Measurements from ENCODE around the gene GPI. TPM values are rescaled to one million over a fixed set of nuclear protein-coding genes. Genes with fewer than 3 reads are reported as not detected.

GPI gene
- total RNA-seq, 4 donors from 2014 or later: 41.5 to 120 (median 95.2) TPM

DNA sequence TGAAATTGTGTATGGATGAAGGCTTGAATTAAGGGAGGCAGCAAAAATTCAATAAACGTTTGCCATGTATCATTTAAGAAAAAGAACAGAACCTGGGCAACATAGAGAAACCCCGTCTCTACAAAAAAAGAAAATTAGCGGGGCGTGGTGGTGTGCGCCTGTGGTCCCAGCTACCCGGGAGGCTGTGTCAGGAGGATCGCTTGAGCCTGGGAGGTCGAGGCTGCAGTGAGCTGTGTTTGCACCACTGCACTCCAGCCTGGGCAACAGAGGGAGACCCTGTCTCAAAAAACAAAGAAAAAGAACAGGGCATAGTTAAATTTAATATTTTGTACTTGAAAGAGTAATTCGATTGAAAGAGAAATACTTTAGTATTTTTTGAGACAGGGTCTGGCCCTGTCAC, 64.6 kb downstream of the GPI start:
- TF ChIP-seq POLR2A (IDR thresholded peaks at IDR 0.05): no peak
- TF ChIP-seq, protein P1, sequence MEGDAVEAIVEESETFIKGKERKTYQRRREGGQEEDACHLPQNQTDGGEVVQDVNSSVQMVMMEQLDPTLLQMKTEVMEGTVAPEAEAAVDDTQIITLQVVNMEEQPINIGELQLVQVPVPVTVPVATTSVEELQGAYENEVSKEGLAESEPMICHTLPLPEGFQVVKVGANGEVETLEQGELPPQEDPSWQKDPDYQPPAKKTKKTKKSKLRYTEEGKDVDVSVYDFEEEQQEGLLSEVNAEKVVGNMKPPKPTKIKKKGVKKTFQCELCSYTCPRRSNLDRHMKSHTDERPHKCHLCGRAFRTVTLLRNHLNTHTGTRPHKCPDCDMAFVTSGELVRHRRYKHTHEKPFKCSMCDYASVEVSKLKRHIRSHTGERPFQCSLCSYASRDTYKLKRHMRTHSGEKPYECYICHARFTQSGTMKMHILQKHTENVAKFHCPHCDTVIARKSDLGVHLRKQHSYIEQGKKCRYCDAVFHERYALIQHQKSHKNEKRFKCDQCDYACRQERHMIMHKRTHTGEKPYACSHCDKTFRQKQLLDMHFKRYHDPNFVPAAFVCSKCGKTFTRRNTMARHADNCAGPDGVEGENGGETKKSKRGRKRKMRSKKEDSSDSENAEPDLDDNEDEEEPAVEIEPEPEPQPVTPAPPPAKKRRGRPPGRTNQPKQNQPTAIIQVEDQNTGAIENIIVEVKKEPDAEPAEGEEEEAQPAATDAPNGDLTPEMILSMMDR (IDR thresholded peaks at IDR 0.05): no peak
- intact Hi-C loops (cut with DNase I; ENCODE audit: low total_unique reads): no loop called here
- no peaks in the 10 kb centered on the region for H3K9me3 ChIP-seq
- no peaks in the 10 kb centered on the region for H3K36me3 ChIP-seq
- DNase-seq: no peak
- H3K27me3 ChIP-seq: no peaks in the 10 kb centered on the region
- peaks cover 2 to 3% of the 10 kb centered on the region in 2 donors for H3K4me1 ChIP-seq
- peak overlapping the region; percentile 33 to 85 for H3K27ac ChIP-seq
- peak overlapping the region; percentile 52 to 88 for H3K4me3 ChIP-seq

DNA sequence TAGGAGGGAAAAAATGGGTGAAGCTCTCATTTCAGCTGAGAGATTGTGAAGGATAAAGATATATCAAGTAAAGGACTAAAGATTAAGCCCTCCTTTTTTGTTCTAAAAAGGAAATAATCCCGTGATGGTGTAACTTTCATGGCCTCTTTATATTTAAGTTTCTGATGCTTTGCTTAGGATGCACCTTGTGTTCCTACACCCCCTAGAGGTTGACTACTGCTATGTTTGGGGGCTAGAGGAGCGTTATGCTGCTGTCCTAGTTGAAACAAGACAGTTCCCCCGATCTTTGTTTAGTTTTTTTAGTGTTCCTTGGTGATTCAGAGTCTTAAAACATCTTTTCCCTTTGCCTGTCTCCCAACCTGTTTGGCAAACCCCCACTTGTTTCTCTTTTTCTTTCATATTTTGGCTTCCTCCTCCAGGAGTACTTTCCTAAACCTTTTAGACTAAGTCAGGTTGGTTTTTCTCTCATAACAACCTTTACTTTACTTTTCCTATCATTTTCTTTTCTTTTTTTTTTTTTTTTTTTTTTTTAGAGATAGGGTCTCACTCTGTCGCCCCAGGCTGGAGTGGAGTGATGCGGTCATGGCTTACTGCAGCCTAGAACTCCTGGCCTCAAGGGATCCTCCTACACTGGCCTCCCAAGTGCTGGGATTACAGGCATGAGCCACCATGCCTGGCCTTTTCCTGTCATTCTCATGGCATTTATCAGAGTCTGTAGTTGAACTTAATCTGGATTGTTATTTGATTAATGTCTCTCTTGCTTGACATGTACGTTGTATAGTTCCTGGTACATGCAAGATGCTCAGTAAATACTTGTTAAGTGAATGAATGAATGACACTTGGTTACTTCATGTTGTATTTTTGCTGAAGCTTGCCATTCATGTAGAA, 66.0 kb downstream of the GPI start:
- no peaks in the 10 kb centered on the region for H3K9me3 ChIP-seq
- TF ChIP-seq, protein P1 (IDR thresholded peaks at IDR 0.05): peak; percentile 34 to 54 (median 42)
- TF ChIP-seq POLR2A (IDR thresholded peaks at IDR 0.05): no peak
- peaks cover 2 to 3% of the 10 kb centered on the region in 2 donors for H3K4me1 ChIP-seq
- H3K36me3 ChIP-seq: no peaks in the 10 kb centered on the region
- H3K4me3 ChIP-seq: no peak overlapping the region
- H3K27ac ChIP-seq: peak overlapping the region; percentile 33 to 85
- intact Hi-C loops (cut with DNase I; ENCODE audit: low total_unique reads): loop anchor here (10.0 kb wide), 1 partner anchor 54 kb away; the partner anchor contains the start of gene WTIP
- no peaks in the 10 kb centered on the region for H3K27me3 ChIP-seq
- DNase-seq: no peak

DNA sequence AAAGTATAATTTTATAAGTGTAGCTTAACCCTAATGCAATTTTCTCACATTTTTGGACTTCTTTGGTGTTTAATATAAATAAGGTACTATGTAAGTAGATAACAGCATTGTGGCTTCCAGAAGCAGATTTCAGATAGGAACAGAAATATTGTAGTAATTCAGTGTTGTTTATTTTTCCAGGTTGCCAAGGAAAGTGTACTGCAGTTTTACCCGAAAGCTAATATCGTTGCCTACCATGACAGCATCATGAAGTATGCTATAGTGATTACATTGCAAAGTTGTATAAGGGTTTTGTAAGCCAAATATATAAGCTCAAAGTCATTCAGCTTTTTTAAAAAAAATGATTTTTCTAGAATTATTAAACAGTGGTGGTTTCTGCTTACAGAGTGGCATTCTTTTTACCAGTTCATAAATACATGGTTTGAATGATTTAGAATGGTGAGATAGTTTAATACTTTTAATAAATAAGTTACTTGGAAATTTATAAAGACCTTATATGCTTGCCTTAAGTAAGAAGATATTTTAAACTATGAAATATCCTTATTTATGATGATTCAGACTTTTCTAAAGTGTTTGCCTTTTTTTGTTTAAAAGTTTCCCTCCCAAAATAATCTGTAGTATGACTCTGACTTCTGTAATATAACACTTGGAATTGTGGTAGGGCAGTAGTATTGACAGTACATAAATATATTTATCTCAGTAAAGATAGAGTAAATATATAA, 66.8 kb downstream of the GPI start:
- no peak for DNase-seq
- Histone ChIP-seq H3K36me3 (no peaks in the 10 kb centered on the region), H3K4me3 (no peak overlapping the region), H3K27ac (peak overlapping the region in 1 of 2 donors; percentile 85), H3K27me3 (no peaks in the 10 kb centered on the region), H3K9me3 (no peaks in the 10 kb centered on the region), H3K4me1 (peaks cover 2 to 3% of the 10 kb centered on the region in 2 donors)
- TF ChIP-seq, protein P1 (IDR thresholded peaks at IDR 0.05): no peak
- TF ChIP-seq POLR2A (IDR thresholded peaks at IDR 0.05): no peak
- intact Hi-C loops (cut with DNase I; ENCODE audit: low total_unique reads): loop anchor here (10.0 kb wide), 1 partner anchor 53 kb away; the partner anchor contains the start of gene WTIP

DNA sequence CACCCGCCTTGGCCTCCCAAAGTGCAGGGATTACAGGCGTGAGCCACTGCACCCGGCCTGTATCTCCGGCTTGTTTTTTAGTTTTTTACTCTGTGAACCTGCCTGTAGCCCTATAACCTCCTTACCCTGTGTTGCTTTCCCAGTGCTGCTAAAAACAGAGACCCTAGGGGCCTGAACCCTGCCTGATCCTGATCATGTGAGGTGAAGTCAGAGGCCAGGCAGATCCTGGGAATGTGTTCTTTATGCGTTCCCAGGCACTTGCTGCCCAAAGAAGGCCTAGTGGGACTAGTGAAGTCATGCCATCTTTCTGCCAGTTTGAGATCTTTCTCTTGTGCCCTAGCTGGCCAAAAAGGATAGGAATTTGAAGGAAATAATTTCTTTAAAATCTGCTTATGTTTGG, 67.8 kb downstream of the GPI start:
- no peaks in the 10 kb centered on the region for H3K27me3 ChIP-seq
- no peaks in the 10 kb centered on the region for H3K9me3 ChIP-seq
- TF ChIP-seq, protein P1 (IDR thresholded peaks at IDR 0.05): no peak
- TF ChIP-seq POLR2A (IDR thresholded peaks at IDR 0.05): no peak
- peak; percentile 29 to 35 for DNase-seq
- H3K27ac ChIP-seq: peak overlapping the region; percentile 45 to 85
- intact Hi-C loops (cut with DNase I; ENCODE audit: low total_unique reads): loop anchor here (10.0 kb wide), 1 partner anchor 52 kb away; the partner anchor contains the start of gene WTIP
- H3K36me3 ChIP-seq: no peaks in the 10 kb centered on the region
- peaks cover 0 to 2% of the 10 kb centered on the region in 2 donors for H3K4me1 ChIP-seq
- no peak overlapping the region for H3K4me3 ChIP-seq

All from uterus (tissue), 4 donors.